Kidney tubule cell (primary cell): ENCODE data around the gene RTCB.

ENCODE experiments used
- DNase-seq: peaks from one replicate; pipeline ENCODE4 v3.0.0-alpha.2; 2018; ENCODE audit warnings: low spot score

The RTCB gene

GRCh38 chr22:32411829-32412592, at the start of gene RTCB:
Gene RTCB, minus strand, starts transcription at chr22:32412247. Its CDS starts 91 bp downstream, at chr22:32412156.
- peak; percentile 92 for DNase-seq

- no peak for DNase-seq
Observed at GRCh38 chr22:32457031-32457430, 45.0 kb upstream of the RTCB start.

- no peak for DNase-seq
Observed at GRCh38 chr22:32448980-32449379, 36.9 kb upstream of the RTCB start.

GRCh38 chr22:32446321-32446720, 34.3 kb upstream of the RTCB start:
- DNase-seq, result peak; percentile 40

- peak; percentile 34 for DNase-seq
Observed at GRCh38 chr22:32444068-32444467, 32.0 kb upstream of the RTCB start.

GRCh38 chr22:32430352-32430751, 18.3 kb upstream of the RTCB start:
- DNase-seq, result no peak

GRCh38 chr22:32426881-32427280, 14.8 kb upstream of the RTCB start:
- no peak for DNase-seq

- DNase-seq, result no peak
Observed at GRCh38 chr22:32423664-32424063, 11.6 kb upstream of the RTCB start.

GRCh38 chr22:32422062-32422461, 10.0 kb upstream of the RTCB start:
- DNase-seq, result no peak

- no peak for DNase-seq
Observed at GRCh38 chr22:32421484-32421883, 9.4 kb upstream of the RTCB start.

- DNase-seq, result no peak
Observed at GRCh38 chr22:32417906-32418305, 5.9 kb upstream of the RTCB start.

GRCh38 chr22:32416556-32417085, 4.6 kb upstream of the RTCB start:
- no peak for DNase-seq

GRCh38 chr22:32414191-32414590, 2.1 kb upstream of the RTCB start:
- no peak for DNase-seq

GRCh38 chr22:32413719-32414118, 1.7 kb upstream of the RTCB start:
- peak; percentile 37 for DNase-seq

- peak; percentile 61 for DNase-seq
Observed at GRCh38 chr22:32411402-32411801, 645 bp downstream of the RTCB start.

GRCh38 chr22:32410459-32410858, 1.6 kb downstream of the RTCB start:
- peak; percentile 49 for DNase-seq

GRCh38 chr22:32409977-32410376, 2.1 kb downstream of the RTCB start:
- DNase-seq, result no peak

GRCh38 chr22:32407936-32408335, 4.1 kb downstream of the RTCB start:
- DNase-seq, result peak; percentile 78

GRCh38 chr22:32407312-32407711, 4.7 kb downstream of the RTCB start:
- DNase-seq, result no peak

GRCh38 chr22:32404021-32404420, 8.0 kb downstream of the RTCB start:
- no peak for DNase-seq

- DNase-seq, result no peak
Observed at GRCh38 chr22:32401486-32401885, 10.6 kb downstream of the RTCB start.

- DNase-seq, result peak; percentile 16
Observed at GRCh38 chr22:32396746-32397145, 15.3 kb downstream of the RTCB start.

GRCh38 chr22:32396255-32396654, 15.8 kb downstream of the RTCB start:
- DNase-seq, result no peak

GRCh38 chr22:32395107-32395506, 16.9 kb downstream of the RTCB start:
- DNase-seq, result no peak
